Measurements from ENCODE around the gene ATF3.

ATF3 gene

DNA sequence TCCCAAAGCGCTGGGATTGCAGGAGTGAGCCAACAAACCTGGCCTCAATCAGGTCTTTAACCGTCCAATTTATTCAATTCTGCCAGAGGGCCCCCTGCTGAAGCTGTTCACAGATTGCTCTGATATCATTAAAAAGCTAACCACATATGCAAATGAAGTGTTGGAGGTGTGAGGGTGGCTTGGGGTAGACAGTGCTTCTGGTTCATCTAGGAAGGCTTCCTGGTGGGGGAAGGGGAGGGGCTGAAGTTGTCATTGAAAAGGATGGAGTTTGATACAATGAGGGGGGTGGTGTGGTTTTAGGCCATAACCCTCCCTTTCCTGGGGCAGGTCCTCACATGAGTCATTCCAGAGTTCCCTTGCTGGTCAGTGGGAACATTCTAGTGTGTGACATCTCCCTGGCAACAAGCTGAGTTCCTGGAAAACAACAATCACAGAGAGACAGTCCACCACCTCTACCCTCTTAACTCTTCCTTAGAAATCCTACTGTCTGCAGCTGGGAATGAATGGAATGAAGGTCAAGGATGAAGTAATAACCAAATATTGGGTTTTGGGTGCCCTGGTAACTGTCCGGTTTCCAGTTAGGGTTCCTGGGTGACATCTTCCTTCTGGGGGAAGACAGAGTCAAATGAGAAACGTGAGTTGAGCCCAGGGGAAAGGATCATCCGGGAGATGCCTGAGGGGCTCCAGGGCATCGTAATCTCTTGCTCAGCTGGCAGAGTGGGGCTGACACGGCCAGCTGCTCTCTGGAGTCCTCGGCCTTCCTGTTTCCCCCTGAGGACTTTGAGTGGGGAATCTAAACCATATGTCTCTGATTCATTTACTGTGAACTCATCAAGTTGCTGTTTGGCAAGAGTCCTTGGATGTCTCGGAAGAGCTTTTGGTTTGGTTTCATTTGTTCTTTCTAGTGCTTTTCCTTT lies 58.9 kb downstream of the ATF3 start:
- DNase-seq (ENCODE audit: extremely low read depth, low read depth) = peak; percentile 93
- H3K4me3 ChIP-seq (replicated peaks; ENCODE audit: low read depth, low read length) = peak overlapping the region; percentile 16
- no peak for TF ChIP-seq CTCF (IDR thresholded peaks at IDR 0.05; ENCODE audit: low read depth, low read length, missing control alignments)

GRCh38 chr1:212668477-212668876 lies 59.9 kb downstream of the ATF3 start:
- no peak for DNase-seq (ENCODE audit: extremely low read depth, low read depth)
- TF ChIP-seq CTCF (IDR thresholded peaks at IDR 0.05; ENCODE audit: low read depth, low read length, missing control alignments) = no peak
- H3K4me3 ChIP-seq (replicated peaks; ENCODE audit: low read depth, low read length) = no peak overlapping the region

DNA sequence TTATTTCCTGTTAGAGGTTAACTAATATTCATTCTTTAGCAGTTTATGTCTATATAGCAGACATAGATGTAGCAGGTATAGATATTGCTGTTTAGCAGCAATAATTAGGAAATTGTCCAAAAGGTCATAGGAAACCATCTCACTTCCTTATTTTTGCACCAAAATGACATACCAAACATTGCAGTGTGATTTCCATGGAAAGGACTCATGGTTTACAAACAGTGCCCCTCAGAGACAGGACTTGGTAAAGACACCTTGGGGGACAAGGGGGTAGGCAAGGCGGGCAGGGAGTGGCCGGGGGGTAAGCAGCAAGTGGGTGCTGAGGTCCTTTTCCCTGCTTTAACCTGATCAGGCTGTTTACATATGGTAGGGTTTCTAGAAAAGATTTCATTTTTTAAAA lies 60.5 kb downstream of the ATF3 start:
- H3K4me3 ChIP-seq (replicated peaks; ENCODE audit: low read depth, low read length) = no peak overlapping the region
- TF ChIP-seq CTCF (IDR thresholded peaks at IDR 0.05; ENCODE audit: low read depth, low read length, missing control alignments) = no peak
- DNase-seq (ENCODE audit: extremely low read depth, low read depth) = no peak

DNA sequence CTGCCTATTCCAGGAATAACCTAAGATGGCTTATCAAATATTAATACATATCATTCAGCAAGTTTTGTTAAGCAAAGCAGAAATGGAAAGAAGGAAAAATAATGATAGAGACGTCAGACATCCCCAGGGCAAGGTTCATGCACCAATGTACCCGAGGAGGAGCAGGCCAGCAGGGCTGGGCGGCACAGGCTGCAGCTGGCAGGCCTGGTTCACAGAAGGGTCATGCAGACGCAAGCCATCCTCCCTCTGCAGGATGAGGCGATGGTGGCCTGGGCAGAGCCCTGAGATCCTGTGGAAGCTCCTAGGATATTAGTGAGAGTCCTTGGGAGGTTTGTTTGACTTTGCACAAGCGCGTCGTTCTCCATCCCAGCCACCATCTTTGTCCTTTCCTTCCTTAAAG lies 61.0 kb downstream of the ATF3 start:
- no peak for DNase-seq (ENCODE audit: extremely low read depth, low read depth)
- no peak for TF ChIP-seq CTCF (IDR thresholded peaks at IDR 0.05; ENCODE audit: low read depth, low read length, missing control alignments)
- H3K4me3 ChIP-seq (replicated peaks; ENCODE audit: low read depth, low read length) = no peak overlapping the region

- TF ChIP-seq CTCF (IDR thresholded peaks at IDR 0.05; ENCODE audit: low read depth, low read length, missing control alignments) = no peak
- DNase-seq (ENCODE audit: extremely low read depth, low read depth) = no peak
- H3K4me3 ChIP-seq (replicated peaks; ENCODE audit: low read depth, low read length) = no peak overlapping the region
These were observed 61.7 kb downstream of the ATF3 start for GRCh38 chr1:212670301-212670700.

Measured in HFF-Myc (cell line).